ENCODE data around the gene GPATCH4.

DNA sequence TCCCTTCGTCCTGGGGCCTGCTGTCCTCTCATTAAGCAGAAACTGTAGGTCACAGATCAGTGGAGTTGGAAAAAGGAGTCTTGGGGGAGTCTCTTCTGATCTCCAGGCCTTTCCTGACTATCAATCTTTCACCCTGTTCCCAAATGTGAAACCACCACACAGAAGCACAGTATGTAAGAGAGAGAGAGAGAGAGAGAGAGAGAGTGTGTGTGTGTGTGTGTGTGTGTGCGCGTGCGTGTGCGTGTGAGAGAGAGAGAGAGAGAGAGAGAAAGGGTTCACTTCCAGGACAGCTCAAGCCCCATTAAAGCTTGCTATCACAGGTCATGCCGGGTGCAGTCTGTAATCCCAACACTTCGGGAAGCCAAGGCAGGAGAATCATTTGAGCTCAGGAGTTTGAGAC is 23.2 kb downstream of the GPATCH4 start:
- TF ChIP-seq, protein P1, sequence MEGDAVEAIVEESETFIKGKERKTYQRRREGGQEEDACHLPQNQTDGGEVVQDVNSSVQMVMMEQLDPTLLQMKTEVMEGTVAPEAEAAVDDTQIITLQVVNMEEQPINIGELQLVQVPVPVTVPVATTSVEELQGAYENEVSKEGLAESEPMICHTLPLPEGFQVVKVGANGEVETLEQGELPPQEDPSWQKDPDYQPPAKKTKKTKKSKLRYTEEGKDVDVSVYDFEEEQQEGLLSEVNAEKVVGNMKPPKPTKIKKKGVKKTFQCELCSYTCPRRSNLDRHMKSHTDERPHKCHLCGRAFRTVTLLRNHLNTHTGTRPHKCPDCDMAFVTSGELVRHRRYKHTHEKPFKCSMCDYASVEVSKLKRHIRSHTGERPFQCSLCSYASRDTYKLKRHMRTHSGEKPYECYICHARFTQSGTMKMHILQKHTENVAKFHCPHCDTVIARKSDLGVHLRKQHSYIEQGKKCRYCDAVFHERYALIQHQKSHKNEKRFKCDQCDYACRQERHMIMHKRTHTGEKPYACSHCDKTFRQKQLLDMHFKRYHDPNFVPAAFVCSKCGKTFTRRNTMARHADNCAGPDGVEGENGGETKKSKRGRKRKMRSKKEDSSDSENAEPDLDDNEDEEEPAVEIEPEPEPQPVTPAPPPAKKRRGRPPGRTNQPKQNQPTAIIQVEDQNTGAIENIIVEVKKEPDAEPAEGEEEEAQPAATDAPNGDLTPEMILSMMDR (conservative IDR thresholded peaks at IDR 0.05; ENCODE audit: low read depth, low read length): no peak
- no peak for TF ChIP-seq EZH2 (IDR thresholded peaks at IDR 0.05; ENCODE audit: borderline replicate concordance, low read depth, low read length, poor library complexity, severe bottlenecking)

All from A673 (cell line).